GM23338 (cell line): ENCODE data around the gene NUP54. TPM values are rescaled to one million over a fixed set of nuclear protein-coding genes. Genes with fewer than 3 reads are reported as not detected.

Experiments used
- ATAC-seq: fragments of 200-7000 bp; cut with Tn5 transposase; 3 replicates; pipeline ENCODE4 v1.9.1; 2020
- DNase-seq: peaks from one replicate; pipeline ENCODE4 v3.0.0-alpha.2; 2015; ENCODE audit warnings: low spot score
- H2AFZ ChIP-seq: fragments of 200-600 bp; sonication (generic); 2 replicates; pipeline ENCODE4 v1.8.0; 2016; ENCODE audit warnings: antibody characterized with exemption, mild to moderate bottlenecking, moderate library complexity
- H3F3A ChIP-seq: fragments of 200-600 bp; sonication (generic); replicated peaks from 2 replicates; pipeline ENCODE4 v1.8.0; 2017; ENCODE audit warnings: antibody characterized with exemption, mixed run types, low read depth
- H3K27ac ChIP-seq: fragments of 200-600 bp; sonication (generic); 2 replicates; pipeline ENCODE4 v1.6.1; 2016; ENCODE audit warnings: low read depth
- H3K27me3 ChIP-seq: fragments of 200-600 bp; sonication (generic); 2 replicates; pipeline ENCODE4 v1.8.0; 2016; ENCODE audit warnings: mild to moderate bottlenecking, mixed run types, moderate library complexity; ENCODE audit not compliant: insufficient read depth
- H3K36me3 ChIP-seq: fragments of 200-600 bp; sonication (generic); 2 replicates; pipeline ENCODE4 v1.8.0; 2016; ENCODE audit warnings: mild to moderate bottlenecking; ENCODE audit not compliant: insufficient read depth
- H3K4me1 ChIP-seq: fragments of 200-600 bp; sonication (generic); 2 replicates; pipeline ENCODE4 v1.8.0; 2016; ENCODE audit warnings: mild to moderate bottlenecking, moderate library complexity; ENCODE audit not compliant: insufficient read depth
- H3K4me2 ChIP-seq: fragments of 200-600 bp; sonication (generic); 2 replicates; pipeline ENCODE4 v1.7.1; 2017; ENCODE audit warnings: mixed run types
- H3K4me3 ChIP-seq: fragments of 200-600 bp; sonication (generic); 2 replicates; pipeline ENCODE4 v1.6.1; 2016; ENCODE audit warnings: mixed run types
- H3K79me2 ChIP-seq: fragments of 200-600 bp; sonication (generic); replicated peaks from 2 replicates; pipeline ENCODE4 v1.8.0; 2017; ENCODE audit warnings: mild to moderate bottlenecking; ENCODE audit not compliant: insufficient read depth
- H3K9me2 ChIP-seq: fragments of 200-600 bp; sonication (generic); 2 replicates; pipeline ENCODE4 v1.8.0; 2017; ENCODE audit not compliant: insufficient read depth
- H4K20me1 ChIP-seq: fragments of 200-600 bp; sonication (generic); replicated peaks from 2 replicates; pipeline ENCODE4 v1.8.0; 2017; ENCODE audit warnings: mild to moderate bottlenecking; ENCODE audit not compliant: insufficient read depth
- H3K27ac Mint-ChIP-seq: 2 replicates; pipeline ENCODE4 v1.8.0; 2020; ENCODE audit warnings: inconsistent platforms, mild to moderate bottlenecking, moderate library complexity, mixed read lengths
- H3K27me3 Mint-ChIP-seq: 3 replicates; pipeline ENCODE4 v1.8.0; 2022; ENCODE audit warnings: low read depth, mild to moderate bottlenecking, moderate library complexity, mixed read lengths, inconsistent platforms; ENCODE audit not compliant: insufficient read depth, poor library complexity
- H3K36me3 Mint-ChIP-seq: 3 replicates; pipeline ENCODE4 v1.8.0; 2021; ENCODE audit warnings: low read depth, mild to moderate bottlenecking, inconsistent platforms, moderate library complexity, mixed read lengths
- H3K4me1 Mint-ChIP-seq: 3 replicates; pipeline ENCODE4 v1.8.0; 2020; ENCODE audit warnings: mild to moderate bottlenecking, inconsistent platforms, mixed read lengths
- H3K4me3 Mint-ChIP-seq: 3 replicates; pipeline ENCODE4 v1.8.0; 2021; ENCODE audit warnings: moderate library complexity, mild to moderate bottlenecking, inconsistent platforms, mixed read lengths
- H3K9me3 Mint-ChIP-seq: 3 replicates; pipeline ENCODE4 v1.8.0; 2020; ENCODE audit warnings: moderate library complexity, mild to moderate bottlenecking, inconsistent platforms, mixed read lengths
- CTCF ChIP-seq, 2 experiments: fragments of 200-600 bp in 1 of 2; sonication (generic) in 1 of 2; conservative IDR thresholded peaks; 2 replicates each; pipeline versions ENCODE4 v1.5.1 to v1.6.1; 2016 to 2017; ENCODE audit warnings: antibody characterized with exemption in 2 of 2, low read depth in 2 of 2, mild to moderate bottlenecking in 2 of 2, moderate library complexity in 1 of 2
- EZH2 ChIP-seq: fragments of 200-600 bp; sonication (generic); IDR thresholded peaks from one replicate; pipeline ENCODE4 v1.8.0; 2017; ENCODE audit warnings: antibody characterized with exemption, mild to moderate bottlenecking, low read depth; ENCODE audit not compliant: unreplicated experiment
- EZH2phosphoT487 ChIP-seq: fragments of 200-600 bp; sonication (generic); IDR thresholded peaks from one replicate; pipeline ENCODE4 v1.8.1; 2018; ENCODE audit warnings: antibody characterized with exemption; ENCODE audit not compliant: unreplicated experiment
- JUNB ChIP-seq: IDR thresholded peaks from one replicate; pipeline ENCODE4 v1.6.1; 2016; ENCODE audit warnings: antibody characterized with exemption; ENCODE audit not compliant: unreplicated experiment
- NANOG ChIP-seq: IDR thresholded peaks from 2 replicates; pipeline ENCODE4 v1.6.1; 2016; ENCODE audit warnings: antibody characterized with exemption, borderline replicate concordance
- POLR2AphosphoS5 ChIP-seq: IDR thresholded peaks from 2 replicates; pipeline ENCODE4 v1.6.1; 2016; ENCODE audit warnings: antibody characterized with exemption, low read depth
- ZNF462 ChIP-seq: fragments of 250-450 bp; sonication (Bioruptor Pico); IDR thresholded peaks from 2 replicates; pipeline ENCODE4 v1.5.0; 2020; ENCODE audit warnings: mild to moderate bottlenecking, moderate library complexity
- polyA plus RNA-seq: library from polyadenylated mRNA; unstranded; fragments of >200 nt; fragmentation: Nextera tagmentation; extraction: Ambion mirVana; gene quantifications from 2 replicates; pipeline ENCODE4 v1.2.1, GENCODE V29; 2016
- total RNA-seq: library from RNA; depleted of rRNA; stranded (reverse); fragments of >200 nt; shearing (Covaris generic); gene quantifications from 2 replicates; pipeline ENCODE4 v1.2.3, GENCODE V29; 2014

NUP54 gene
- total and polyA plus RNA-seq, 2 experiments from 2014 or later, result 97.8 to 118 TPM

- TF ChIP-seq ZNF462 (CRISPR knock-in tag) (no peak), CTCF (conservative IDR thresholded peaks at IDR 0.05; ENCODE audit: low read depth in 2 of 2) (no peak), EZH2phosphoT487 (no peak), JUNB (no peak), POLR2AphosphoS5 (peak; percentile 42; the same call in 1 of the 2 replicates)
Observed at GRCh38 chr4:76147454-76148141, 599 bp downstream of the NUP54 start (continued).

- Mint-ChIP-seq H3K4me3 (peak overlapping the region; percentile 45; the same call in 2 of the 3 replicates), H3K9me3 (no peaks in the 10 kb centered on the region), H3K27ac (0 out of 2 replicates have a peak overlapping the region, but pooled peaks have one; percentile 11)
Observed at GRCh38 chr4:76144546-76144945, 3.7 kb downstream of the NUP54 start.

More at GRCh38 chr4:76144546-76144945, 3.7 kb downstream of the NUP54 start:
- Histone ChIP-seq H3K4me3 (no peak overlapping the region), H3K4me2 (no peak overlapping the region), H3K36me3 (peaks cover 34% of the 10 kb centered on the region), H4K20me1 (peaks cover 32% of the 10 kb centered on the region), H2AFZ (no peak overlapping the region), H3K9me2 (no peaks in the 10 kb centered on the region), H3K27ac (no peak overlapping the region), H3K27me3 (no peaks in the 10 kb centered on the region), H3K4me1 (peaks cover 20% of the 10 kb centered on the region; the same call in 1 of the 2 replicates), H3F3A (no peaks in the 10 kb centered on the region), H3K79me2 (peaks cover 91% of the 10 kb centered on the region)
- TF ChIP-seq NANOG (no peak), EZH2 (no peak)
- peaks cover 52% of the 10 kb centered on the region for H3K36me3 Mint-ChIP-seq
- H3K4me1 Mint-ChIP-seq, result peaks cover 21% of the 10 kb centered on the region
- ATAC-seq (no peak), DNase-seq (no peak)
- H3K27me3 Mint-ChIP-seq, result peaks cover 4% of the 10 kb centered on the region
